ENCODE measurements around the gene ITGA11. TPM values are rescaled to one million over a fixed set of nuclear protein-coding genes. Genes with fewer than 3 reads are reported as not detected.

The ITGA11 gene
- total RNA-seq, 2 experiments from 2014 or later = 1.7 to 3.6 TPM

DNA sequence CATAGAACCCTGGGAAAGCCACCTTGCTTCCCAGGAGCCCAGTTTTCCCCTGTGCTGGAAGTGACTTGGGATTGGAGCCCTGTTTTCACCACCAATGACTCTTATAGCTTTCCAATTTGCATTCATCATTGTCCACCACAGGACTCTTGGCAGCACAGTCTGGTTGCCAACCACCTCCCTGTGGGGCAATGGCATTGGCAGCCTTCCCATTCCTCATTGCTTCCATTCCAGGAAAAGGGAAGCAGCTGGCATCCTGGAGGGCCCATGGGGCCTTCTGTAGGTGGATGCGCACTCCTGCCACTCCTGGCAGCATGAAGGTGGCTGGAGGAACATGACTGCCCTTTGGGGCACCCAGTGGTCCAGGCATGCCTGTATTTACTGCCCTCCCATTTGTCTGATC is 96.7 kb downstream of the ITGA11 start:
- intact Hi-C loops (cut with micrococcal nuclease) = no loop called here
- DNase-seq (no peak), ATAC-seq (no peak)
- H3K36me3 Mint-ChIP-seq (ENCODE audit: low read depth) = no peaks in the 10 kb centered on the region
- H3K9me3 Mint-ChIP-seq = no peaks in the 10 kb centered on the region
- H3K4me3 Mint-ChIP-seq = no peak overlapping the region
- H3K27ac Mint-ChIP-seq = no peak overlapping the region
- H3K27me3 Mint-ChIP-seq = peaks cover 2% of the 10 kb centered on the region
- H3K4me1 Mint-ChIP-seq (ENCODE audit: low read depth) = no peaks in the 10 kb centered on the region
- TF ChIP-seq, protein P1, sequence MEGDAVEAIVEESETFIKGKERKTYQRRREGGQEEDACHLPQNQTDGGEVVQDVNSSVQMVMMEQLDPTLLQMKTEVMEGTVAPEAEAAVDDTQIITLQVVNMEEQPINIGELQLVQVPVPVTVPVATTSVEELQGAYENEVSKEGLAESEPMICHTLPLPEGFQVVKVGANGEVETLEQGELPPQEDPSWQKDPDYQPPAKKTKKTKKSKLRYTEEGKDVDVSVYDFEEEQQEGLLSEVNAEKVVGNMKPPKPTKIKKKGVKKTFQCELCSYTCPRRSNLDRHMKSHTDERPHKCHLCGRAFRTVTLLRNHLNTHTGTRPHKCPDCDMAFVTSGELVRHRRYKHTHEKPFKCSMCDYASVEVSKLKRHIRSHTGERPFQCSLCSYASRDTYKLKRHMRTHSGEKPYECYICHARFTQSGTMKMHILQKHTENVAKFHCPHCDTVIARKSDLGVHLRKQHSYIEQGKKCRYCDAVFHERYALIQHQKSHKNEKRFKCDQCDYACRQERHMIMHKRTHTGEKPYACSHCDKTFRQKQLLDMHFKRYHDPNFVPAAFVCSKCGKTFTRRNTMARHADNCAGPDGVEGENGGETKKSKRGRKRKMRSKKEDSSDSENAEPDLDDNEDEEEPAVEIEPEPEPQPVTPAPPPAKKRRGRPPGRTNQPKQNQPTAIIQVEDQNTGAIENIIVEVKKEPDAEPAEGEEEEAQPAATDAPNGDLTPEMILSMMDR (IDR thresholded peaks at IDR 0.05) = no peak
- POLR2A ChIA-PET = no interaction called here
- CTCF ChIA-PET = interaction anchor here (1.1 to 2.1 kb wide), 2 partner anchors 28 to 48 kb away, joined by 3 to 13 read pairs; no protein-coding TSS in a partner anchor

DNA sequence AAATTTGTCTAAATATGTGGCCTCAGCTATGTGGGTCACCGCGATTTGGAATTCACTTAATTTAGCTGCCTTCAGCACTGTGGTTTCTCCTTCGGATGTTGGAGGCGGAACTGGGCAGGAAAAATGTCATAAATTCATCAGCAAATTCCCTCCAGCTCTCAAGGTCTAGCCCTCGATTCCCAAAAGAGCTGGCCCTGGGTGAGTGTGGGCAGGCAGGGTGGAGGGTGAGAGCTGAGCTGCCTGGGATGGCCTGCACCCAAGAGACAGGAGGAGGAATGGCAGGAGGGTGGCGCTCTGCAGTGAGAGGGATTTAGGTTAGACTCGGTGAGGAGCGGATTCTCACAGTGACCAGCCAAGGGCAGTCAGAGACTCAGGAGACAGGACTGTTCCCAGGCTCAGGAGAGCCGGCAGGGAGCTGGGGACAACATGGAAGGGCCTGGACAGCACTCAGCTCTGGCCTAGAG is 97.3 kb downstream of the ITGA11 start:
- intact Hi-C loops (cut with micrococcal nuclease) = no loop called here
- ATAC-seq (no peak), DNase-seq (no peak)
- H3K4me1 Mint-ChIP-seq (ENCODE audit: low read depth) = no peaks in the 10 kb centered on the region
- ChIA-PET CTCF (interaction anchor here (1.1 to 2.1 kb wide), 3 partner anchors 28 to 220 kb away, joined by 3 to 13 read pairs (median 3); no protein-coding TSS in a partner anchor), POLR2A (interaction anchor here (0.7 kb wide), 1 partner anchor 1188 kb away, joined by 3 read pairs; no protein-coding TSS in a partner anchor)
- TF ChIP-seq, protein P1 (IDR thresholded peaks at IDR 0.05) = no peak
- H3K27ac Mint-ChIP-seq = no peak overlapping the region
- no peaks in the 10 kb centered on the region for H3K9me3 Mint-ChIP-seq
- no peak overlapping the region for H3K4me3 Mint-ChIP-seq
- H3K36me3 Mint-ChIP-seq (ENCODE audit: low read depth) = no peaks in the 10 kb centered on the region
- peaks cover 2% of the 10 kb centered on the region for H3K27me3 Mint-ChIP-seq

DNA sequence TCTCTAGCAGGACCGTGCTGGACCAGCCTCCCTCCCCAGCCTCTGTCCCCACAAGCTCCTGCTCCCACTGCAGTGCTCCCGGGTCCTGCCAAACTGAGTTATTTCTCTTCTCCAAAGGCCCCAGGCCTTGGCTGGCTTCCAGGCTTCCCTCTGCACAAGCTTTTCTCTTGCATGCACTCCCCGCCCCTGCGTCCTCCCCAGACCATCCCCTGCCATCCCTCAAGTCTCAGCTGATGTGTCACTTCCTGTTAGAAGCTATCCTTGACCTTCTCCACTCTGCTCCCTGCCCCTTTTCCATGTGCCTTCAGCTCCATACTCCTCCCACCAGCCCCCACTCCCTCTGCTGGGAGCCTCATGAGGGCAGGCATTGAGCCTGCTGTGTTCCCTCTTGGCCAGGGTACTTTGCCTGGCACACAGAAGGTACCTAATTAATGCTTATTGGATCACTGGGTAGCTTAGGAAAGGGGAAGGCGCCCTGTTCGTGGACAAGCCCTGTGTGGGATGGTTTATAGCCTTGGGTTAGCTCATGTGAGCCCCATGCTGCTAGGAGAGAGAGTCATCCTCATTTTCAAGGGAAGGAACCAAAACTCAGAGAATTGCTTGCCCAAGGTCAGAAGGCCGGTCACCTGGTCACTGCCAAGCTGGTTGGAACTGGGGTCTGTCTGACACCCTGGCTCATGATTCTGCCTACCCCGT is 98.0 kb downstream of the ITGA11 start:
- Mint-ChIP-seq H3K4me1 (ENCODE audit: low read depth) (no peaks in the 10 kb centered on the region), H3K27me3 (peaks cover 2% of the 10 kb centered on the region), H3K36me3 (ENCODE audit: low read depth) (no peaks in the 10 kb centered on the region), H3K9me3 (no peaks in the 10 kb centered on the region), H3K4me3 (no peak overlapping the region), H3K27ac (no peak overlapping the region)
- no peak for DNase-seq
- TF ChIP-seq, protein P1 (IDR thresholded peaks at IDR 0.05) = no peak
- intact Hi-C loops (cut with micrococcal nuclease) = no loop called here
- CTCF ChIA-PET = interaction anchor here (1.1 to 2.1 kb wide), 3 partner anchors 27 to 221 kb away, joined by 3 to 13 read pairs (median 3); no protein-coding TSS in a partner anchor
- POLR2A ChIA-PET = interaction anchor here (0.7 kb wide), 1 partner anchor 1187 kb away, joined by 3 read pairs; no protein-coding TSS in a partner anchor
- no peak for ATAC-seq

DNA sequence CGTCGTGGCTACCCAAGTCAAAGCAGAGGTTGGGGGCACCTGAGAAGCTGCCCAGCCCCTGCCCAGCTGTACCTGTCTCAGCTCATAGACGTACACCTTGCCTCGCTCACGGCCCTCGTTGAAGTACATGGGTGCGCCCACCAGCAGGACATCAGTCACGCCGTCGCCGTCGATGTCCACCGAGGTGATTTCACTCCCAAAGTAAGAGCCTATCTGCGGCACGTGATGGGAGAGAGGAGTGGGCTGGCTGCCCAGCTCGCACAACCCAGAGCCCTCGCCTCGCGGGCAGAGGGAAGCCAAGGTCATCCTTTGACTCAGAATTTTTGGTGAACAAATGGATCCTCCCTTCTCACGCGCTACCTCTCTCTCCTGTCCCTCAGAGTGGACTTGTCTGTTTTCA is 99.7 kb downstream of the ITGA11 start:
- H3K4me3 Mint-ChIP-seq = no peak overlapping the region
- no peak for ATAC-seq
- H3K27me3 Mint-ChIP-seq = peaks cover 5% of the 10 kb centered on the region
- DNase-seq = no peak
- ChIA-PET CTCF (no interaction called here), POLR2A (no interaction called here)
- H3K4me1 Mint-ChIP-seq (ENCODE audit: low read depth) = peaks cover 15% of the 10 kb centered on the region
- H3K36me3 Mint-ChIP-seq (ENCODE audit: low read depth) = no peaks in the 10 kb centered on the region
- H3K27ac Mint-ChIP-seq = no peak overlapping the region
- TF ChIP-seq, protein P1 (IDR thresholded peaks at IDR 0.05) = no peak
- no peaks in the 10 kb centered on the region for H3K9me3 Mint-ChIP-seq
- intact Hi-C loops (cut with micrococcal nuclease) = no loop called here

DNA sequence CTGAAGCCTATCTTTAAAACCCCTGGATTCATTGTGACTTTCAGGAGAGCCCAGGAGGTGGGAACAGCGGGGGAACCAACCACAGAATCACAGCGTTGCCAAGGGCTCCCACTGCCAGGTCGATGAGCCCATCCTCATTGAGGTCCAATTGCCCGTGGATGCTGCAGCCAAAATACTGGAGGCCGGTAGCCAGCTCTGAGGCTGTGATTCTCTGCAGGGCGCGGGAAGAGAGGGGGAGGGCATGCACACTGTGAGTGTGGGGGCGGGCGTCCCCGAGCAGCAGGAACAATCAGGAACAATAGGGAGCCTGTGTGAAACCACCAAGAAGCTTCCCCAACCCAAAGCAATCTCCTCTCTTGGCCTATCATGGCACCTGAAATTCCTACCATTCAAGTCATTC is 101.1 kb downstream of the ITGA11 start:
- Mint-ChIP-seq H3K27me3 (peaks cover 5% of the 10 kb centered on the region), H3K27ac (no peak overlapping the region), H3K36me3 (ENCODE audit: low read depth) (no peaks in the 10 kb centered on the region), H3K4me3 (no peak overlapping the region), H3K4me1 (ENCODE audit: low read depth) (peaks cover 28% of the 10 kb centered on the region), H3K9me3 (no peaks in the 10 kb centered on the region)
- ChIA-PET CTCF (interaction anchor here (0.8 kb wide), 1 partner anchor 80 kb away, joined by 3 read pairs; no protein-coding TSS in a partner anchor), POLR2A (no interaction called here)
- DNase-seq = no peak
- TF ChIP-seq, protein P1 (IDR thresholded peaks at IDR 0.05) = no peak
- intact Hi-C loops (cut with micrococcal nuclease) = no loop called here
- no peak for ATAC-seq

All from activated CD8-positive, alpha-beta T cell treated with anti-CD3 and anti-CD28 coated beads for 36 hours (primary cell).